Stimulated activated CD8-positive, alpha-beta memory T cell treated with anti-CD3 and anti-CD28 coated beads, Interleukin-15, amount 100 ng/mL, for 1 hour (primary cell): Measurements from ENCODE around the gene KRTAP20-3.

ENCODE experiments used
- DNase-seq: peaks from one replicate; pipeline ENCODE4 v3.0.0-alpha.2; 2020; ENCODE audit warnings: low read depth

KRTAP20-3 gene

GRCh38 chr21:30684506-30684905 is 41.8 kb downstream of the KRTAP20-3 start:
- no peak for DNase-seq

GRCh38 chr21:30689822-30690221 is 47.2 kb downstream of the KRTAP20-3 start:
- DNase-seq: no peak
